GM23248 (cell line): ENCODE results near the gene AP1S3. TPM values are rescaled to one million over a fixed set of nuclear protein-coding genes. Genes with fewer than 3 reads are reported as not detected.
"Not testable (repeated sequence)": the region's sequence is repeated elsewhere in the genome, so short reads cannot be mapped to it uniquely, and the experiment has no call there.

Experiments used
- DNase-seq: peaks from one replicate; pipeline ENCODE4 v3.0.0-alpha.2; 2015
- H2AFZ ChIP-seq: fragments of 200-600 bp; sonication (generic); 2 replicates; pipeline ENCODE4 v1.6.1; 2016; ENCODE audit warnings: antibody characterized with exemption
- H3F3A ChIP-seq: fragments of 200-600 bp; sonication (generic); 2 replicates; pipeline ENCODE4 v1.6.1; 2016; ENCODE audit warnings: mild to moderate bottlenecking, antibody characterized with exemption, mixed run types; ENCODE audit not compliant: insufficient read depth
- H3K27ac ChIP-seq: fragments of 200-600 bp; sonication (generic); 2 replicates; pipeline ENCODE4 v1.5.1; 2016; ENCODE audit warnings: mild to moderate bottlenecking
- H3K27me3 ChIP-seq: fragments of 200-600 bp; sonication (generic); replicated peaks from 2 replicates; pipeline ENCODE4 v1.6.1; 2016; ENCODE audit warnings: mild to moderate bottlenecking; ENCODE audit not compliant: insufficient read depth
- H3K36me3 ChIP-seq: fragments of 200-600 bp; sonication (generic); 2 replicates; pipeline ENCODE4 v1.6.1; 2016; ENCODE audit warnings: low read depth, mild to moderate bottlenecking
- H3K4me1 ChIP-seq: fragments of 200-600 bp; sonication (generic); 2 replicates; pipeline ENCODE4 v1.6.1; 2016; ENCODE audit warnings: mild to moderate bottlenecking; ENCODE audit not compliant: insufficient read depth
- H3K4me2 ChIP-seq: fragments of 200-600 bp; sonication (generic); one replicate; pipeline ENCODE4 v1.6.1; 2016; ENCODE audit warnings: mild to moderate bottlenecking; ENCODE audit not compliant: unreplicated experiment
- H3K4me3 ChIP-seq: fragments of 200-600 bp; sonication (generic); 2 replicates; pipeline ENCODE4 v1.5.1; 2016; ENCODE audit warnings: mild to moderate bottlenecking
- H3K79me2 ChIP-seq: fragments of 200-600 bp; sonication (generic); 2 replicates; pipeline ENCODE4 v1.6.1; 2016; ENCODE audit warnings: mild to moderate bottlenecking; ENCODE audit not compliant: insufficient read depth
- H3K9ac ChIP-seq: fragments of 200-600 bp; sonication (generic); 2 replicates; pipeline ENCODE4 v1.6.1; 2016; ENCODE audit warnings: mild to moderate bottlenecking
- H3K9me2 ChIP-seq: fragments of 200-600 bp; sonication (generic); 2 replicates; pipeline ENCODE4 v1.6.1; 2016; ENCODE audit warnings: mixed run types, mild to moderate bottlenecking, moderate library complexity; ENCODE audit not compliant: insufficient read depth
- H3K9me3 ChIP-seq: fragments of 200-600 bp; sonication (generic); one replicate; pipeline ENCODE4 v1.6.1; 2017; ENCODE audit warnings: low read depth
- H4K20me1 ChIP-seq: fragments of 200-600 bp; sonication (generic); 2 replicates; pipeline ENCODE4 v1.6.0; 2016; ENCODE audit not compliant: insufficient read depth
- EZH2 ChIP-seq: fragments of 200-600 bp; sonication (generic); IDR thresholded peaks from 2 replicates; pipeline ENCODE4 v1.6.1; 2018; ENCODE audit warnings: antibody characterized with exemption, mild to moderate bottlenecking; ENCODE audit not compliant: insufficient read depth, poor library complexity, severe bottlenecking
- EZH2phosphoT487 ChIP-seq: fragments of 200-600 bp; sonication (generic); IDR thresholded peaks from 2 replicates; pipeline ENCODE4 v1.6.1; 2018; ENCODE audit warnings: antibody characterized with exemption, moderate library complexity, mild to moderate bottlenecking, low read depth; ENCODE audit not compliant: insufficient read depth
- WGBS, 2 experiments: methylation state at CpG; one replicate each; pipeline ENCODE4 v1.1.6; 2015 to 2017; ENCODE audit warnings: low lambda C conversion rate in 2 of 2, low coverage in 1 of 2; ENCODE audit errors: missing lambda C conversion rate in 2 of 2; 5-methylcytosine and 5-hydroxymethylcytosine counted together
- in situ Hi-C: fragments of 300-500 bp; cut with MboI; formaldehyde crosslinking; loops from 2 replicates; pipeline ENCODE4 v1.15.0; 2020
- polyA plus RNA-seq: library from polyadenylated mRNA; unstranded; fragments of >200 nt; fragmentation: Nextera tagmentation; extraction: Ambion mirVana; gene quantifications from 2 replicates; pipeline ENCODE4 v1.2.1, GENCODE V29; 2016
- total RNA-seq: library from RNA; depleted of rRNA; stranded (reverse); fragments of >200 nt; shearing (Covaris generic); gene quantifications from 2 replicates; pipeline ENCODE4 v1.2.3, GENCODE V29; 2014

AP1S3 gene
- total and polyA plus RNA-seq, 2 experiments from 2014 or later: 0.43 to 2.0 TPM

DNA sequence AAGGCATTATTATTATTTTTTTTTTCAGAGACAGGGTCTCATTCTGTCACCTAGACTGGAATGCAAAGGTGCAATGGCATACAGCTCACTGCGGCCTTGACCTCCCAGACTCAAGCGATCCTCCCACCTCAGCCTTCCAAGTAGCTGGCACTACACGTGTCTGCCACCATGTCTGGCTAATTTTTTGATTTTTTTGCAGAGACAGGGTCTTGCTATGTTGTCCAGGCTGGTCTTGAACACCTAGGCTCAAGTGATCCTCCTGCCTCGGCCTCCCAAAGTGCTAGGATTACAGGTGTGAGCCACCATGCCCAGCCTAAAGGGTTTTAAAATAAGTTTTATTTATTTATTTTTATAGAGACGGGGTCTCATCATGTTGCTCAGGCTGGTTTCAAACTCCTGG is 45.3 kb upstream of the AP1S3 start:
- Histone ChIP-seq H3K9ac (no peak overlapping the region), H3K9me3 (no peaks in the 10 kb centered on the region), H3K79me2 (no peaks in the 10 kb centered on the region), H3F3A (peaks cover 15% of the 10 kb centered on the region; the same call in 1 of the 2 replicates), H3K4me2 (no peak overlapping the region), H4K20me1 (no peaks in the 10 kb centered on the region), H2AFZ (no peak overlapping the region), H3K27ac (no peak overlapping the region), H3K9me2 (no peaks in the 10 kb centered on the region), H3K4me1 (peaks cover 16% of the 10 kb centered on the region), H3K4me3 (no peak overlapping the region), H3K36me3 (peaks cover 36% of the 10 kb centered on the region), H3K27me3 (no peaks in the 10 kb centered on the region)
- TF ChIP-seq EZH2phosphoT487: no peak
- TF ChIP-seq EZH2: no peak
- no peak for DNase-seq
- in situ Hi-C loops: no loop called here
- WGBS, 2 experiments: 93 to 98% methylated on average over 5 of the region's 5 CpGs

DNA sequence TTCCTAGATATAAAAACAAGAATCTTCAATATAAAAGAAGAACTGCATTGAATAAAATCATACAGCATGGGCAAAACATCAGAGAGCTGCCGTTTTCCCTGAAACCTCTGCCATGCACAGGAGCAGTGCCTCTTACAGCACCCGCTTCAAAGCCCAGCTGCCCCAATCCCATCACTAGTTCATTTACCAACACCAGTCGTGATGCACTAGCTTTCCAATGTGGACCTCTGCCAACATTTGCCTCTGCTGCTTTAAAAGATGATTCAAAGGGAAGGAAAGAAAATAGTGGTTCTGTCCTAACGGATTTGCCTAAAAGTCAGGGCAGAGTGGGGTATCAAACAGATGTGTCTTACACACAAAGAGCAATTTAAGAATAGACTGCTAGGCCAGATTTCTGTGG is 43.4 kb upstream of the AP1S3 start:
- peaks cover 15% of the 10 kb centered on the region; the same call in 1 of the 2 replicates for H3F3A ChIP-seq
- peaks cover 16% of the 10 kb centered on the region for H3K4me1 ChIP-seq
- no peaks in the 10 kb centered on the region for H3K9me3 ChIP-seq
- no peak for DNase-seq
- in situ Hi-C loops: no loop called here
- no peak overlapping the region for H3K4me3 ChIP-seq
- no peaks in the 10 kb centered on the region for H4K20me1 ChIP-seq
- H3K79me2 ChIP-seq: no peaks in the 10 kb centered on the region
- H3K4me2 ChIP-seq: no peak overlapping the region
- no peak overlapping the region for H3K27ac ChIP-seq
- H2AFZ ChIP-seq: no peak overlapping the region
- 76 to 77% methylated on average over 4 of the region's 4 CpGs for WGBS, 2 experiments
- no peaks in the 10 kb centered on the region for H3K9me2 ChIP-seq
- H3K27me3 ChIP-seq: no peaks in the 10 kb centered on the region
- TF ChIP-seq EZH2phosphoT487 (no peak), EZH2 (no peak)
- H3K9ac ChIP-seq: no peak overlapping the region
- H3K36me3 ChIP-seq: peaks cover 53% of the 10 kb centered on the region

- no peaks in the 10 kb centered on the region for H3K27me3 ChIP-seq
- no peaks in the 10 kb centered on the region for H3K9me2 ChIP-seq
- H3K79me2 ChIP-seq: no peaks in the 10 kb centered on the region
- TF ChIP-seq EZH2phosphoT487: no peak
- TF ChIP-seq EZH2: no peak
- H3K9ac ChIP-seq: no peak overlapping the region
- no peaks in the 10 kb centered on the region for H3K9me3 ChIP-seq
- peaks cover 6% of the 10 kb centered on the region; the same call in 1 of the 2 replicates for H3F3A ChIP-seq
- peaks cover 42% of the 10 kb centered on the region for H3K36me3 ChIP-seq
- H3K27ac ChIP-seq: no peak overlapping the region
- no peak for DNase-seq
- H3K4me1 ChIP-seq: no peaks in the 10 kb centered on the region
- H3K4me2 ChIP-seq: no peak overlapping the region
- WGBS, 2 experiments: 93 to 94% methylated on average over 6 of the region's 6 CpGs
- no peaks in the 10 kb centered on the region for H4K20me1 ChIP-seq
- H2AFZ ChIP-seq: no peak overlapping the region
- in situ Hi-C loops: no loop called here
- H3K4me3 ChIP-seq: no peak overlapping the region
Measured at GRCh38 chr2:223877721-223878410, 40.5 kb upstream of the AP1S3 start.

GRCh38 chr2:223873672-223874071 is 36.3 kb upstream of the AP1S3 start:
- Histone ChIP-seq H3K9me3 (no peaks in the 10 kb centered on the region), H3K4me3 (no peak overlapping the region), H3K36me3 (peaks cover 27% of the 10 kb centered on the region), H3K4me2 (no peak overlapping the region), H2AFZ (no peak overlapping the region), H3F3A (peaks cover 6% of the 10 kb centered on the region; the same call in 1 of the 2 replicates), H3K79me2 (no peaks in the 10 kb centered on the region), H3K9ac (no peak overlapping the region), H4K20me1 (no peaks in the 10 kb centered on the region), H3K27me3 (no peaks in the 10 kb centered on the region), H3K27ac (no peak overlapping the region), H3K9me2 (no peaks in the 10 kb centered on the region), H3K4me1 (no peaks in the 10 kb centered on the region)
- no peak for DNase-seq
- no peak for TF ChIP-seq EZH2
- TF ChIP-seq EZH2phosphoT487: no peak
- WGBS, 2 experiments: 82 to 91% methylated on average over 3 of the region's 3 CpGs
- in situ Hi-C loops: no loop called here

- H3K4me3 ChIP-seq, H3K9me2 ChIP-seq, H3K4me1 ChIP-seq, H3K27me3 ChIP-seq, H4K20me1 ChIP-seq, H3K79me2 ChIP-seq, H3K27ac ChIP-seq, H3K9ac ChIP-seq, DNase-seq, H2AFZ ChIP-seq, H3K9me3 ChIP-seq, H3F3A ChIP-seq, H3K4me2 ChIP-seq, in situ Hi-C loops: not testable (repeated sequence)
- H3K36me3 ChIP-seq: peaks cover 18% of the 10 kb centered on the region
- 82 to 88% methylated on average over 2 of the region's 2 CpGs for WGBS, 2 experiments
Measured at GRCh38 chr2:223872772-223873171, 35.4 kb upstream of the AP1S3 start.

DNA sequence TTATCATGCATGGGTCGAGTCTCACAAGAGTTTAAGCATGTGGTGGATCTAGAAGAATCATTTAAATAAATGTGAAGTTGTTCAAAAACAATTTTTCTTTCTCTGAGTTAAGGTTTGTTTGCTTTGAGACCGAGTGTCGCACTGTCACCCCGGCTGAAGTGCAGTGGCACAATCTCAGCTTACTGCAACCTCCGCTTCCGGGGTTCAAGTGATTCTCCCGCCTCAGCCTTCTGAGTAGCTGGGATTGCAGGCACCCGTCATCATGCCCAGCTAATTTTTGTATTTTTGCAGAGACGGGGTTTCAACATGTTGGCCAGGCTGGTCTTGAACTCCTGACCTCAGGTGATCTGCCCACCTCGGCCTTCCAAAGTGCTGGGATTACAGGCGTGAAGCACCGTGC is 34.3 kb upstream of the AP1S3 start:
- H3K27ac ChIP-seq, H3K79me2 ChIP-seq, H3K9me3 ChIP-seq, H3K4me3 ChIP-seq, DNase-seq, H3K4me1 ChIP-seq, H3K4me2 ChIP-seq, H3K36me3 ChIP-seq, H3K9ac ChIP-seq, H4K20me1 ChIP-seq, H3K27me3 ChIP-seq, H2AFZ ChIP-seq, H3K9me2 ChIP-seq, in situ Hi-C loops, H3F3A ChIP-seq: not testable (repeated sequence)
- WGBS, 2 experiments: 89 to 92% methylated on average over 12 of the region's 12 CpGs
